ENCODE data around the gene THAP3. TPM values are rescaled to one million over a fixed set of nuclear protein-coding genes. Genes with fewer than 3 reads are reported as not detected.

Gene THAP3
- polyA plus RNA-seq, 1 experiment: 7.8 TPM

GRCh38 chr1:6625584-6626149 is 999 bp downstream of the THAP3 start:
- peak overlapping the region; percentile 61 for H3K27ac ChIP-seq (ENCODE audit: low read depth, low read length)
- peak overlapping the region; percentile 78 for H3K4me3 ChIP-seq (ENCODE audit: low read depth, low read length)
- no peaks in the 10 kb centered on the region; the same call in 1 of the 2 replicates for H3K9me3 ChIP-seq (ENCODE audit: control insufficient read depth, insufficient read depth, low read length)
- POLR2A ChIA-PET: interaction anchor here (0.6 kb wide), 1 partner anchor 22 kb away, joined by 3 read pairs; no protein-coding TSS in a partner anchor
- CTCF ChIA-PET: no interaction called here
- DNase-seq (ENCODE audit: low read depth, low spot score): no peak
- H3K27me3 ChIP-seq (ENCODE audit: control insufficient read depth, insufficient read depth, low read length): no peaks in the 10 kb centered on the region
- TF ChIP-seq CTCF (IDR thresholded peaks at IDR 0.05; ENCODE audit: low read depth, low read length): no peak

GRCh38 chr1:6627031-6627430 is 2.4 kb downstream of the THAP3 start:
- DNase-seq (ENCODE audit: low read depth, low spot score): no peak
- no peak overlapping the region for H3K27ac ChIP-seq (ENCODE audit: low read depth, low read length)
- TF ChIP-seq CTCF (IDR thresholded peaks at IDR 0.05; ENCODE audit: low read depth, low read length): no peak
- no peak overlapping the region for H3K4me3 ChIP-seq (ENCODE audit: low read depth, low read length)
- H3K27me3 ChIP-seq (ENCODE audit: control insufficient read depth, insufficient read depth, low read length): no peaks in the 10 kb centered on the region
- POLR2A ChIA-PET: no interaction called here
- no peaks in the 10 kb centered on the region; the same call in 1 of the 2 replicates for H3K9me3 ChIP-seq (ENCODE audit: control insufficient read depth, insufficient read depth, low read length)
- CTCF ChIA-PET: no interaction called here

GRCh38 chr1:6627841-6628545 is 3.3 kb downstream of the THAP3 start:
- ChIA-PET POLR2A (no interaction called here), CTCF (no interaction called here)
- no peak for DNase-seq (ENCODE audit: low read depth, low spot score)
- Histone ChIP-seq H3K4me3 (ENCODE audit: low read depth, low read length) (no peak overlapping the region), H3K9me3 (ENCODE audit: control insufficient read depth, insufficient read depth, low read length) (no peaks in the 10 kb centered on the region; the same call in 1 of the 2 replicates), H3K27me3 (ENCODE audit: control insufficient read depth, insufficient read depth, low read length) (no peaks in the 10 kb centered on the region), H3K27ac (ENCODE audit: low read depth, low read length) (no peak overlapping the region)
- TF ChIP-seq CTCF (IDR thresholded peaks at IDR 0.05; ENCODE audit: low read depth, low read length): no peak

GRCh38 chr1:6628971-6629479 is 4.4 kb downstream of the THAP3 start:
- no peak for TF ChIP-seq CTCF (IDR thresholded peaks at IDR 0.05; ENCODE audit: low read depth, low read length)
- Histone ChIP-seq H3K4me3 (ENCODE audit: low read depth, low read length) (no peak overlapping the region), H3K27me3 (ENCODE audit: control insufficient read depth, insufficient read depth, low read length) (no peaks in the 10 kb centered on the region), H3K9me3 (ENCODE audit: control insufficient read depth, insufficient read depth, low read length) (no peaks in the 10 kb centered on the region; the same call in 1 of the 2 replicates), H3K27ac (ENCODE audit: low read depth, low read length) (no peak overlapping the region)
- no peak for DNase-seq (ENCODE audit: low read depth, low spot score)
- POLR2A ChIA-PET: no interaction called here
- CTCF ChIA-PET: interaction anchor here (0.6 kb wide), 1 partner anchor 596 kb away, joined by 4 read pairs; no protein-coding TSS in a partner anchor

GRCh38 chr1:6630027-6630426 is 5.4 kb downstream of the THAP3 start:
- no peaks in the 10 kb centered on the region for H3K27me3 ChIP-seq (ENCODE audit: control insufficient read depth, insufficient read depth, low read length)
- ChIA-PET POLR2A (no interaction called here), CTCF (no interaction called here)
- no peak overlapping the region for H3K4me3 ChIP-seq (ENCODE audit: low read depth, low read length)
- no peaks in the 10 kb centered on the region for H3K9me3 ChIP-seq (ENCODE audit: control insufficient read depth, insufficient read depth, low read length)
- no peak for TF ChIP-seq CTCF (IDR thresholded peaks at IDR 0.05; ENCODE audit: low read depth, low read length)
- no peak for DNase-seq (ENCODE audit: low read depth, low spot score)
- H3K27ac ChIP-seq (ENCODE audit: low read depth, low read length): no peak overlapping the region

All from AG04450 (cell line).